8988T (cell line): ENCODE data around the gene CAB39.
A peak's percentile ranks its signal among the peaks of the same experiment; 100 is the strongest.

Experiments
- DNase-seq: peaks from one replicate; pipeline ENCODE4 v3.0.0; 2011

The CAB39 gene

GRCh38 chr2:230787101-230787500 lies 74.5 kb downstream of the CAB39 start:
- DNase-seq, result no peak

DNA sequence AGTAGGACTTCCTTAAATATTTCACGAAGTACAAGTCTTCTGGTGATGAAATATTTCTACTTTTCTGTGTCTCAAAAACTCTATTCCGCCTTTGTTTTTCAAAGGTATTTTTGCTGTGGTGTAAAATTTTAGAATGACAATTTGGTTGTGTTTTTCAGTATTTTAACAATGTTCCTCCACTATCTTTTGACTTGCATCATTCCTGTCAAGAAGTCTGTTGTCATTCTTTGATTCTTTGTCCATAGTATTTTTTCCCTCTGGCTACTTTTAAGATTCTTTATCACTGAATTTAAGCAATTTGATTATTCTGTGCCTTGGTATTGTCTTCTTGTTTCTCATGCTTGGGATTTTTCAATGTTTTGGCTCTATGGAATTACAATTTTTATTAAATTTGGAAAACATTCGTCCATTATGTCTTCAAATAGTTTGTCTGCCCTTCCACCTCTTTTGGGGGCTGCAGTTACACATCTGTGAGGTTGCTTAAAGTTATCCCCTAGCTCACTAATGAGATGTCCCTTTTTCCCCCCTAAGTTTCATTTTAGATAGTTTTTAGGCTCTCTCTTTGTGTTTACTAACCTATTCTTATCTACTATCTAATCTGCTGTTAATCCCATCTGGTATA lies 76.0 kb downstream of the CAB39 start:
- no peak for DNase-seq

DNA sequence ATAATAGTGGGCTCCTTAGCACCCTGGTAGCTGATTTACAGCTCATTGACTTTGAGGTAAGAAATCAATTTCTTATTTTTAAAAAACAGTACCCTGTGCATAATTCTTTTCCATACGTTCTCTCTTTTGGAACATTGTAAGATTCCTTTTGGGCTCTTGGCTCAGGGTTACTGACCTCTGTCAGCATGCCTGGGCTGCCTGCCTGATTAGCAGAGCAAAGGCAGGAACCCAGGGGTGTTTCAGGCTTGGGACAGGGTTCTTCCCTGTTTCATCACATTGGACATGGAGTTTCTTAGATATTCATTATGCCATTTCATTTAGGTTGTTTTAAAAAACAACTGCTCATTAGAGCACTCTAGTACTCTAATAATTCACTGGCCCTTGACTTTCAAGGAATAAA lies 78.3 kb downstream of the CAB39 start:
- no peak for DNase-seq

DNA sequence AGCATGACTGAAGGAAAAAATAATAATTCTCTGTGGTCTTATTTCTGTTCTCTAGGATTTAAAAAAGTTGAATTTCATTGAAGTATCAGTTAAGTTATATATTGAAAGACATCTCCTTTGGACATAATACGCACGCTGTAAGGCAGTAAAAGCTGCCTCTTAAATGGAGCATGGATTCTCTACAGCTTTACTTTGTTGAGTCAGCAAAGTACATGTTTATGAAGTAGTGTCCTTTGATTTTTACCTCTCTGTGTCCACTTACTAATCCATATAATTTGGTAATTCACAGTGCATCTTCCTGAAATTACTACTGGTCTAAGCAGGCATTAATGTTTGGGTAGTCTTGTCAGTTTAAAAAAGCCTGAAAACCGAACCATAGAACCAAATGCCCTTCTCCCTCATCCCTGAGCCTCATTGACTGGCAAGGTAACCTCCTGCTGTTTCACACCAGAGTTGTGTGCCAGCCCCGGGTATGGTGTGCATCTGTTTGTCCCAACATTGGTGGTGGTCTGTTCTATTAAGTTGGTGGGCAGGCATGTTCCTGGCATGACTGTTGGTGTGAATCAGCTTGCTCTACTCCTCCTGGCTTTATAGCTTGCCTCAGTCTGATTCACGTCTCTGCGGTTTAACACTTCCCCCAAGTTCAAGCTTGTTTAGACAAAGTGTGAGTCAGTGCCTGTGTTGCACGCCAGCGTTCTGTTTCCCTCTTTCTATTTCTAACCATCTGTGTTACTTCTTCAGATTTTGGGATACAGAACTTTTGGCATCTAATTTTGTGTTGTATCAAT lies 81.1 kb downstream of the CAB39 start:
- DNase-seq, result peak; percentile 27

DNA sequence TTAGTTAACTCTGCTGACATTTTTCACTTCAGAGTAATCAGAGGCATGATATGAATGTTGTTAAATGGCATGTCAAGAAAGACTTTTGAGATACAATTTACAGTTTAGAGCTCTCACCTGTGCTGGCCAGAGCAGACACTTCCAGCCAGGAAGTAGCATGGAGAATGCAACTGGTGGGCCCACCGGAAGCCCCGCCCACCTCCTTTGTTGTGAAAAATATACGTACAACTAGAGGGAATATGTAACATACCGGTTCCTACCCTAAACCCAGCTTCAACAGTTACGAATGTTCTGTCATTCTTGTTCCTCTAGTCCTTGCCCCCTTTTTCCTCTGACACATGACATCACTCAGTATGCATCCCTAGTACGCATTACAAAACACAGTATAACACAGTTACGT lies 81.9 kb downstream of the CAB39 start:
- DNase-seq, result no peak

DNA sequence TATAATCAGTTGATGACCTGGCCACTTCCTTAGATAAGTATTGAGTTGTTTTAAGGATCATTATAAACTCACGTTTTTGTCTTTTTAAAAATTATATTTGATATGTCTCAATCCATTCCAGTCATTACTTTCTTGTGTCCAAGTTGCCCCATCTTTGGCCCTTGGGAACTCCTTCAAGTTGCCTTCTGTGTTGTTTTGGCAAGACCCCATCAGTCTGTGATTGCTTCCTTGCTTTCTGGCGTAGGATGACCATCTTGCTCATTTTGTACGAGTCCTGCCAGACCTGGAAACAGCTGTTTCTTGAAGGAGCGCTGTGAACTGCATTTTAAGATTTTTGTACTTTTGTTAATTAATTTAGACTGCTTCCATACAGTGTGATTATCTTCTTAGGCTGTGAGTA lies 83.2 kb downstream of the CAB39 start:
- DNase-seq, result no peak

DNA sequence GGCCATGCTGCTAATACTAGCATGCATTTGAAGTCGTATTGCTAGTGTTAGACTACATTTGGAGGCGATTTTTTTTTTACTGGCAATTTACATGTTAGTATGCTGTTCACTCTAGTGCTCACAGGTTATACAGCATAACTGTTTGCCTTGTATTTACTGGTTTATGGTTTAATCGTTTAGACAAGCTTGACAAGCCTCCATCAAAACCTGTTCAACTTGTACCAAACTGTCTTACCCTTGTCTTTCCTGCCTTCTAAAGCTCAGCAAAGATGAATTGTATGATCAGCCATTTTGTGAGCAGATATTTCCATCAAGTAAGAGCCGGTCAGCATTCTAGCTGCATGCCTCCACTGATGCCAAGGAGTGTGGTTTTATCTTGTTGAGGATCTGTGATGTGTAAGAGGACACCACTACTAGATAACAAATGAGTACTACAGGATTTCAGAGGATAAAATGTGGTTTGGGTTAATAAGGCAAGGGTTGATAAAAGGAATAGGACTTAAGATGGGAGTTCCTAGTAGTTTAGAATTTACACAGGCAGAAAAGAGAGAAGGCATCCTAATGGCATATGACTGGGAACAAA lies 83.7 kb downstream of the CAB39 start:
- no peak for DNase-seq

DNA sequence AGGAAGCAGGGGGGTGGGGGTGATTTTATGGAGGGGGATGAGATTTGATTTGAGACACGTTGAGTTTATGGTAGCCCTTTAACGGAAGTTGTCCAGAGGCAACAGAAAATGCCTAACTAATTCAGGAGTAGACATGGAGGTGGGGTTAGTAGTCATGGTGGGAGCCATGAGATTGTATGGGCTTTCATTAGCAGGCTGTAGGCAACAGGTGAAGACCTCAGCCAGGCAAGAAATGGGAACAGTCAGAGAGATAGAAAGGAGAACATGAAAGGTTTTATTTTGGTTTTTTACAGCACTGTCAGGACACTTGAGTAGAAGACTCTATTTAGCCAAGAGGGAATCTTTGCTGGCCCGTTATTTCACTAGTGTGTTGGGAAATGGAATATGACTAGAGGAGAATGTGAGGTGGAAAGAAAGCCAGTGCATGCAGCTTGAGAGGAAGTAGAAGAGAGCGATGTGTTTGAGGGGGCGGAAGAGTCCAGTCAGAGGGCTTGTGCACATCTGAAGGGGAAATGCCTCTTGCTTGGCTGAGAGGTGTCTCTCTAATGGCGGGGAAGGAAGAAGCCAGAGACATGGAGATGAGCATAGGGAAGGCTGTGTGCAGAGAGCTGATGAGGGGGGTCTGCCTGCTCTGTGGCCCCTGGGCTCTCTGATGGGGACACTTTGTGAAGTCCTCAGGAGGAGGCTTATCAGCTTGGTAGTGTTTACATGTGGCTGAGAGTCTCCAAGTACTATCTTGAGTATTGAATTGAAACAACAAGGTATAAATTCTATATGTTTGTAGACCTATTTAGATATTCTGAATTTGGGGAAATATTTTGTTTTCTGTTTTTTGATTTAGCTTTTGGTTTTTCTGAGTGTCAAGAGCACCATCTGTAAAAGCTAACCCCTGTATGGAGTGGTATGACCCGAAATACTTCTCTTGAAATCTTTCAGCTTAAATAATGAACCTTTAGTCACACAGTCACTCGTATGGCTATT lies 85.2 kb downstream of the CAB39 start:
- DNase-seq, result no peak

DNA sequence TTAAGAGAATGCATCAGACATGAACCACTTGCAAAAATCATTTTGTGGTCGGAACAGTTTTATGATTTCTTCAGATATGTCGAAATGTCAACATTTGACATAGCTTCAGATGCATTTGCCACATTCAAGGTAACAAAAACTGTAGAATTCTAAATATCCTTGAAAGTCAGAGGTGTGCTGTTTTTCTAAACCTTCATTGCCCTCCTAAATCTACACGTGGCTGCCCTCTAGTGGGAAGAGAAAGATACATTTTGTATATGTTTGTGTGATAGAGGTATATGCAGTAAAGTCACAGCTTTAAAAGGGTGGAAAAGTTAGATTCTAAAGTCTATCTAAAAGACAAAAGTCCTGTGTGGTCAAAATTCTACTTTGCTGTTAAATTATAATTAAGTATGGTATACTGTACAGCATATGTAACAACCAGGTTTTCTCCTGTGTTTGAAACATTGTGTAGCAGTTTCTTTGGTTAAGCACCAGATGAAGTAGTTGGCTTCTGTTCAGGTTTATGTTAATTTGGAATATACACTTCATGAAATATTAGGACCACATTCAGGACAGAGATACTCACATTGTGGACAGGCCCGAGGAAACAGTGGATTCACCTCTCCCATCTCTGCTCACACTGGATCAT lies 86.2 kb downstream of the CAB39 start:
- no peak for DNase-seq

- no peak for DNase-seq
Measured at GRCh38 chr2:230805353-230806017, 92.8 kb downstream of the CAB39 start.

GRCh38 chr2:230807729-230808128 lies 95.1 kb downstream of the CAB39 start:
- DNase-seq, result no peak

DNA sequence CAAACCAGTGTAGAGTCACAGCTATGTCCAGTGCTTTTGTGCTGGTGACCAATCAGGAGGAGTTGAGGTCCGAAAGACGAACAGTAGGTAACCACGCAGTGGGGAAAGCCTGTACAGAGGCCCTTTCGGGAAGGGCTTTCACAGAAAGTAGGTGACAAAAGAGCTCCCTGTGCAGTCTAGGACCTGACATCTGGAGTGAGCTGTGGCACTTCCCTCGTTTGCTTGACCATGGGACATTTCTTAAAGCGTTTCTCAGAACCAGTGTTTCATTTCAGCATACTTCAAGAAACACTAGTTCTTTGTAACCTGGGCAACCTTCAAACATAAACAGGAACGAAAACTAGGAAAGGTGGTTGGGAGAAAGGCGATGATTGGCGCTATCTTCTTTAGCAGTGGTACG lies 96.4 kb downstream of the CAB39 start:
- no peak for DNase-seq

- no peak for DNase-seq
Measured at GRCh38 chr2:230809677-230810251, 97.1 kb downstream of the CAB39 start.

DNA sequence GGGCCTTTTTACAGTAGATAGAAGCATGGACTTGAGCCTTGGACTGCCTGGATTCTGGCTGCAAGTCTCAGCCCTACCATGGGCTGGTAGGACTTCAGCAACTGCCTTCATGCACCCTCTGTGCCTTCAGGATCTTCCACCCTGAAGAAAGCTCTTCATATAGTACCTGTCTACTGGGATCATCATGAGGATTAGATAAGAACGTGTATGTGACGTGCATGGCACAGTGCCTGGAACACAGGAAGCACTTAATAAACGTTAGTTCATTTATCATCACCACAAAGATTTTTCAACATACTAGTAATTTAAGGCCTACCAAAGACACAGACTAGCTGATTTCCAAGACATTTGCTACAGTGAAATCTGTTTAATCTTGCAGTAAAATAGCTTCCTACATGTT lies 98.9 kb downstream of the CAB39 start:
- no peak for DNase-seq

DNA sequence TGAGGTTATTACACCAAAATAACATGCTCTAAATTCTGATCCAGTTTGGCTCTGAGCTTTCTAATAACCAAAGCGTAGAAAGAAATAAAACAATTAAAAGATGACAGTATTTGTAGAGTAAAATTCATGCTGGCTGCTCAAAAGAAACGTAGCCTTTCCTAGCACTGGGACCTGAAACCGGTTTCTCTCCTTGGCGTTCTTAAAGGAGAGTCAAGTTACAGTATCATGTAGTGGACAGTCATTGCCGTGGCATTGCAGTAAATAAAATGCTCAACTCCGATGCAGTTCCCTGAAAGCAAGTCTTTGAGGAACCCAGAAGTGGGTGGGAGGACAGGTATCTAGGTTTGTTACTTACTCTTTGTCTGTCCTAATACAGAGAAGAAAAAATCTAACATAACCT lies 99.4 kb downstream of the CAB39 start:
- DNase-seq, result no peak

DNA sequence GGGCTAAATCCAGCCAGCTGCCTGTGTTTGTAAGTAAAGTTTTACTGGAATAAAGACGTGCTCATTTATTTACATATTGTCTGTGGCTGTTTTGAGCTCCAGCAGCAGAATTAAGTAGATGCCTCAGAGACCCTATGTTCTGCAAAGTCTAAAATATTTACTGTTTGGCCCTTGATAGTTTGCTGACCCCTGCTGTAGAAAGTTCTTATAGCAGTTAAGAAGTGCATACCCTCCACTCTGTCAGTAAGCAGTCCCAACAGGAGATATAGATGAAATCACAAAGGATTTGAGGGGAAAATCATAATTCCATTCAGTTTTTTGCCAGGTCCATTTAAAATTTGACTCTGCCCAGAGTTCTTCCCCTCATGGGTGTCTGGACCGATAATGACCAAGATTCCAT lies 102.0 kb downstream of the CAB39 start:
- DNase-seq, result no peak

- no peak for DNase-seq
Measured at GRCh38 chr2:230815088-230815487, 102.4 kb downstream of the CAB39 start.

GRCh38 chr2:230816735-230817134 lies 104.1 kb downstream of the CAB39 start:
- DNase-seq, result no peak

DNA sequence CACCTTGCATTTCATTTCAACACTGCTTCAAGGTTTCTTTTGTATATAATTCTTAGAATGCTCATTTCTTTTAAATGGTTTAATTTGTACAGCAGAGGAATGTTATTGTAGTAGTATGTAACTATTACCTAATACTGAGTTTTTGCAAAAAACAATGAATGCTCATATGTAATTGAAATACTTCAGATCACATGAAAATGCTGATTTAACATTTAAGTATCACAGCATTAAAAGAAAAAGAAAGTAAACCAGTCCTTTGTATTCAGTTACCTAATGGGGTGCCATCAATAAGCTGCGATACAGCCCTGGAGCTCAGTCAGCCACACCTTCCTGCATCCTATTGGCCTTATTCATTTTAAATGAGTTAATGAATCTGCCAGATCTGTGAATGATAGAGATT lies 106.8 kb downstream of the CAB39 start:
- no peak for DNase-seq

DNA sequence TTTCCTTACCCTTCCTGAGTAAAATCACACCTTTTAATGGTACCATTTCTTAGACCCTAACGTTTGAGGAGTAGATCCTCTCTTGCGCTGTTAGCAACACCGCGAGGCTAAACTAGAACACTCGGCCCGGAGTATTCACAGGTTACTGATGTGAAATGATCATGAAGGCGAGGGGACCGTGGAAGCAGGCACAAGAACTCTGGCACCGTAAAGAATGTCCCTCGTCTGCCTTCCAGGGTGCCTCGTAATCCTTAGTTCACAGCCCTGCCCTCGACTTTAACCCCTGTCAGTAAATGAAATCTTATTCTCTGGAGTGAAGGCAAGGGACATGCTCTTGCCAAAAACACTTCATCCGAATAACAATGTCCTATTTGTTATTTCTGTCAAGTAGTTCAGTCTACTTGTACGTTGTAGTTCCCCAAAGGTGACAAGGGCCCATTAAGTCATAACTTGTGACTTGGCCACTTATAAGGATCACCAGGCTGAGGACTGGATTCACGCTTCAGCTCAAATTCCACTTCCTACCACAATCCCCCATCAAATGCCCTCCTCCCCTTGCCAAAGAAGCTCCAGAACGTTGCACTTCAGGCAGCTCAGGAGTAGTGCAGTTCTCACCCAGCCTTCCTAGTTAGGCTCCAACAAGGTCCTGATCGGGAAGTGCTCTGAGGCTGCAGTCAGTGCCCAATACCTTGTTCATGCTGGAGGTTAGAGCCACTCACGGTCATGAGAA lies 108.8 kb downstream of the CAB39 start:
- DNase-seq, result no peak

DNA sequence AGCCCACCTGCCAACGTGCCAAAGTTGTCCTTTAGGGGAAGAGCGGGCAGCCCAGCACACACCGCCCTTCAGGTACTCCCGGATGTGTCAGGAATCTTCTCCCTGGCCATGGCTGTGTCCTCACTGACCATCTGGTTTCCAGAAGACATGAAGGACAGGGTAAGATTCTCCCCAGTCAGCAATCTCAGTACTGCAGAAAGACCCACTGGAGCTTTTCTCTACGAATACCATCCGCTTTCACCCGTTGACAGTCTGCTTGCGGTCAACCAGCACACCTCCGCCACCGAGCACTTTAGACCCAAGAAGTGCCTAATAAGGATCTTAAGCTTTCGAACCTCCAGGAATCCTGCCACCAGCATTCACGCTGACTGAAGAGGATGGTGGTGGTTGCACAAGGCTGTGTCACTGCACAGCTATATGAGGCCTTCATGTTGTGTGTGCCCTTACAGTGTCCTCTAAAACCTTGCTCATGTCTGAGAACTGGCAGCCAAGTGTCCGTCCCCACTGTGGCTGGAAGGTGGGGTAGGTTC lies 109.4 kb downstream of the CAB39 start:
- no peak for DNase-seq
